Right renal cortex interstitium (tissue), 3 donors: ENCODE measurements around the gene MARF1. TPM values are rescaled to one million over a fixed set of nuclear protein-coding genes. Genes with fewer than 3 reads are reported as not detected.
"Not testable (repeated sequence)": the region's sequence is repeated elsewhere in the genome, so short reads cannot be mapped to it uniquely, and the experiment has no call there.

Experiments used
- DNase-seq, 3 donors: peaks; one replicate each; pipeline ENCODE4 v3.0.0-alpha.2; 2013; ENCODE audit warnings: low read depth in 3 of 3, low spot score in 2 of 3
- polyA plus RNA-seq, 3 donors: library from polyadenylated mRNA; unstranded; fragments of 120-200 nt; gene quantifications; one replicate each; pipeline ENCODE4 v1.2.1, GENCODE V29; 2013; ENCODE audit not compliant: insufficient read length in 3 of 3

MARF1 gene
- polyA plus RNA-seq, 3 donors, result 49.4 to 53.4 (median 50.5) TPM

- not testable (repeated sequence) for DNase-seq
Observed at GRCh38 chr16:15547072-15547767, 95.7 kb downstream of the MARF1 start.

- DNase-seq, result no peak
Observed at GRCh38 chr16:15545544-15545943, 97.4 kb downstream of the MARF1 start.

- DNase-seq, result no peak
Observed at GRCh38 chr16:15544405-15544804, 98.5 kb downstream of the MARF1 start.

Other genes with a start within 250 kb of the MARF1 start
- 1 to 10 TPM; 6.8 to 8.8 (median 8.7) TPM for gene MPV17L, start 247.4 kb downstream of the MARF1 start, polyA plus RNA-seq
- 10 to 100 TPM; 44.0 to 49.7 (median 45.6) TPM for gene BMERB1, start 208.6 kb downstream of the MARF1 start, polyA plus RNA-seq
- 10 to 100 TPM; 38.6 to 42.9 (median 41.7) TPM for gene NDE1, start 7.1 kb upstream of the MARF1 start, polyA plus RNA-seq
- gene MYH11, start 213.9 kb upstream of the MARF1 start, polyA plus RNA-seq, result 10 to 100 TPM; 10.2 to 13.5 (median 11.1) TPM
- 10 to 100 TPM; 37.2 to 39.7 (median 38.2) TPM for gene CEP20, start 245.4 kb upstream of the MARF1 start, polyA plus RNA-seq